Endothelial cell (in vitro differentiated cells): ENCODE measurements around the gene FAM241A. TPM values are rescaled to one million over a fixed set of nuclear protein-coding genes. Genes with fewer than 3 reads are reported as not detected.

ENCODE experiments used
- DNase-seq: peaks from one replicate; pipeline ENCODE4 v3.0.0; 2021; ENCODE audit warnings: low spot score
- H3K27ac Mint-ChIP-seq: one replicate; pipeline ENCODE4 v1.8.0; 2021; ENCODE audit warnings: mixed read lengths, inconsistent platforms; ENCODE audit not compliant: unreplicated experiment
- H3K27me3 Mint-ChIP-seq: one replicate; pipeline ENCODE4 v1.8.0; 2021; ENCODE audit warnings: mild to moderate bottlenecking, moderate library complexity, mixed read lengths, inconsistent platforms; ENCODE audit not compliant: unreplicated experiment
- H3K36me3 Mint-ChIP-seq: one replicate; pipeline ENCODE4 v1.8.0; 2021; ENCODE audit warnings: mild to moderate bottlenecking, low read depth, mixed read lengths, inconsistent platforms; ENCODE audit not compliant: unreplicated experiment
- H3K4me1 Mint-ChIP-seq: one replicate; pipeline ENCODE4 v1.8.0; 2021; ENCODE audit warnings: mild to moderate bottlenecking, mixed read lengths, inconsistent platforms; ENCODE audit not compliant: unreplicated experiment
- H3K4me3 Mint-ChIP-seq: one replicate; pipeline ENCODE4 v1.8.0; 2021; ENCODE audit warnings: mild to moderate bottlenecking, mixed read lengths, inconsistent platforms; ENCODE audit not compliant: unreplicated experiment
- H3K9me3 Mint-ChIP-seq: one replicate; pipeline ENCODE4 v1.8.0; 2021; ENCODE audit warnings: mixed read lengths, inconsistent platforms; ENCODE audit not compliant: unreplicated experiment
- CTCF ChIP-seq: fragments of 200-600 bp; sonication (generic); IDR thresholded peaks from one replicate; pipeline ENCODE4 v1.5.0; 2021; ENCODE audit warnings: antibody characterized with exemption; ENCODE audit not compliant: unreplicated experiment
- total RNA-seq: library from RNA; stranded (reverse); fragmentation: NEBNext Ultra II Directional; extraction: Animal tissue kit (Norgen Biotek cat#: 25700); gene quantifications from one replicate; pipeline ENCODE4 v1.2.1, GENCODE V29; 2021; ENCODE audit not compliant: unreplicated experiment

FAM241A gene
- total RNA-seq, 1 donor from 2014 or later, result 15.6 TPM

GRCh38 chr4:112185740-112186670 is 40.8 kb downstream of the FAM241A start:
- H3K36me3 Mint-ChIP-seq, result peaks cover 36% of the 10 kb centered on the region
- H3K4me3 Mint-ChIP-seq, result no peak overlapping the region
- H3K4me1 Mint-ChIP-seq, result peaks cover 22% of the 10 kb centered on the region
- no peak for TF ChIP-seq CTCF
- DNase-seq, result no peak
- H3K27me3 Mint-ChIP-seq, result peaks cover 2% of the 10 kb centered on the region
- no peak overlapping the region for H3K27ac Mint-ChIP-seq
- no peaks in the 10 kb centered on the region for H3K9me3 Mint-ChIP-seq

GRCh38 chr4:112189754-112190153 is 44.5 kb downstream of the FAM241A start:
- peaks cover 2% of the 10 kb centered on the region for H3K27me3 Mint-ChIP-seq
- H3K4me1 Mint-ChIP-seq, result peaks cover 7% of the 10 kb centered on the region
- no peak for DNase-seq
- H3K4me3 Mint-ChIP-seq, result peak overlapping the region; percentile 8
- peaks cover 31% of the 10 kb centered on the region for H3K36me3 Mint-ChIP-seq
- no peak for TF ChIP-seq CTCF
- no peak overlapping the region for H3K27ac Mint-ChIP-seq
- H3K9me3 Mint-ChIP-seq, result no peaks in the 10 kb centered on the region

GRCh38 chr4:112190684-112191083 is 45.4 kb downstream of the FAM241A start:
- TF ChIP-seq CTCF, result no peak
- H3K4me3 Mint-ChIP-seq, result no peak overlapping the region
- peaks cover 36% of the 10 kb centered on the region for H3K36me3 Mint-ChIP-seq

GRCh38 chr4:112196461-112196860 is 51.2 kb downstream of the FAM241A start:
- no peaks in the 10 kb centered on the region for H3K27me3 Mint-ChIP-seq
- no peaks in the 10 kb centered on the region for H3K4me1 Mint-ChIP-seq
- no peak overlapping the region for H3K27ac Mint-ChIP-seq
- H3K4me3 Mint-ChIP-seq, result no peak overlapping the region
- peaks cover 8% of the 10 kb centered on the region for H3K36me3 Mint-ChIP-seq
- H3K9me3 Mint-ChIP-seq, result no peaks in the 10 kb centered on the region
- no peak for DNase-seq
- TF ChIP-seq CTCF, result no peak

More at GRCh38 chr4:112190684-112191083, 45.4 kb downstream of the FAM241A start:
- peaks cover 2% of the 10 kb centered on the region for H3K27me3 Mint-ChIP-seq
- peaks cover 2% of the 10 kb centered on the region for H3K4me1 Mint-ChIP-seq
- H3K27ac Mint-ChIP-seq, result no peak overlapping the region
- no peak for DNase-seq
- H3K9me3 Mint-ChIP-seq, result no peaks in the 10 kb centered on the region

- Mint-ChIP-seq H3K36me3 (peaks cover 4% of the 10 kb centered on the region), H3K27ac (no peak overlapping the region), H3K4me3 (no peak overlapping the region), H3K27me3 (no peaks in the 10 kb centered on the region), H3K4me1 (no peaks in the 10 kb centered on the region), H3K9me3 (no peaks in the 10 kb centered on the region)
- TF ChIP-seq CTCF, result no peak
- no peak for DNase-seq
Measured at GRCh38 chr4:112199041-112199440, 53.8 kb downstream of the FAM241A start.
